Fibroblast of lung (primary cell): ENCODE measurements around the gene COQ4. TPM values are rescaled to one million over a fixed set of nuclear protein-coding genes. Genes with fewer than 3 reads are reported as not detected.

Experiments used
- DNase-seq, 2 donors: peaks; one replicate each; pipeline versions ENCODE4 v3.0.0 to v3.0.0-alpha.2; 2010; ENCODE audit warnings: low read depth in 2 of 2
- H2AFZ ChIP-seq: 2 replicates; pipeline ENCODE4 v1.5.1; 2012; ENCODE audit warnings: low read length, control low read depth, inconsistent platforms
- H3K27ac ChIP-seq: 2 replicates; pipeline ENCODE4 v1.5.1; 2011; ENCODE audit warnings: low read length, control low read depth; ENCODE audit not compliant: insufficient read depth
- H3K27me3 ChIP-seq: 2 replicates; pipeline ENCODE4 v1.5.1; 2011; ENCODE audit warnings: mild to moderate bottlenecking, low read length; ENCODE audit not compliant: control insufficient read depth, insufficient read depth
- H3K36me3 ChIP-seq: 2 replicates; pipeline ENCODE4 v1.5.1; 2011; ENCODE audit warnings: low read length; ENCODE audit not compliant: control insufficient read depth, insufficient read depth
- H3K4me1 ChIP-seq: 2 replicates; pipeline ENCODE4 v1.5.1; 2011; ENCODE audit warnings: low read length; ENCODE audit not compliant: control insufficient read depth, insufficient read depth; ENCODE audit errors: extremely low read depth
- H3K4me2 ChIP-seq: 2 replicates; pipeline ENCODE4 v1.5.1; 2011; ENCODE audit warnings: low read length, control low read depth; ENCODE audit not compliant: insufficient read depth; ENCODE audit errors: extremely low read depth
- H3K4me3 ChIP-seq, 4 experiments: fragments of 200-600 bp in 1 of 4; sonication (generic) in 1 of 4; replicated peaks in 1 of 4; 2 replicates each; pipeline ENCODE4 v1.5.1; 2011 to 2016; ENCODE audit warnings: low read length in 4 of 4, low read depth in 3 of 4, mild to moderate bottlenecking in 3 of 4, control low read depth in 2 of 4, inconsistent platforms in 1 of 4, mixed read lengths in 1 of 4; ENCODE audit not compliant: insufficient read depth in 1 of 4; ENCODE audit errors: control extremely low read depth in 1 of 4
- H3K79me2 ChIP-seq: 2 replicates; pipeline ENCODE4 v1.5.1; 2012; ENCODE audit warnings: mild to moderate bottlenecking, low read length, inconsistent platforms; ENCODE audit not compliant: control insufficient read depth, insufficient read depth
- H3K9ac ChIP-seq: 2 replicates; pipeline ENCODE4 v1.5.1; 2011; ENCODE audit warnings: mild to moderate bottlenecking, low read length, control low read depth; ENCODE audit not compliant: insufficient read depth
- H3K9me3 ChIP-seq: 2 replicates; pipeline ENCODE4 v1.5.1; 2012; ENCODE audit warnings: low read depth, low read length; ENCODE audit not compliant: control insufficient read depth, insufficient read depth
- H4K20me1 ChIP-seq: 2 replicates; pipeline ENCODE4 v1.5.1; 2011; ENCODE audit warnings: low read length; ENCODE audit not compliant: control insufficient read depth, insufficient read depth; ENCODE audit errors: extremely low read depth
- EZH2 ChIP-seq: IDR thresholded peaks from 2 replicates; pipeline ENCODE4 v1.5.1; 2012; ENCODE audit warnings: low read length, control low read depth, mild to moderate bottlenecking; ENCODE audit errors: missing control alignments
- polyA minus RNA-seq: library from RNA; depleted of rRNA, polyadenylated mRNA; stranded (reverse); fragments of >200 nt; gene quantifications from 2 replicates; pipeline ENCODE4 v1.2.3, GENCODE V29; 2011; ENCODE audit warnings: low replicate concordance
- polyA plus RNA-seq, 2 donors: library from polyadenylated mRNA; depleted of rRNA in 1 of 2; stranded (reverse) in 1 of 2; unstranded in 1 of 2; fragments of >200 nt; gene quantifications; 2 replicates each; pipeline ENCODE4 v1.2.1, GENCODE V29; 2011 to 2012; ENCODE audit warnings: missing spikeins in 1 of 2
- total RNA-seq: library from RNA; depleted of rRNA; stranded (reverse); fragments of >200 nt; gene quantifications from 2 replicates; pipeline ENCODE4 v1.2.1, GENCODE V29; 2014
- TF ChIP-seq, protein P1 (sequence below), 2 donors: IDR thresholded peaks in 1 of 2; conservative IDR thresholded peaks in 1 of 2; 1 replicate in 1 of 2; 2 replicates in 1 of 2; pipeline ENCODE4 v1.5.1; 2011 to 2012; ENCODE audit warnings: low read length in 2 of 2, control low read depth in 1 of 2, inconsistent platforms in 1 of 2, low read depth in 1 of 2, mild to moderate bottlenecking in 1 of 2

Gene COQ4
- total RNA-seq (11.2 and 12.6 TPM in 2 replicates), polyA plus RNA-seq (18.3 and 18.7 TPM in 2 replicates), polyA minus RNA-seq (33.6 and 39.6 TPM in 2 replicates)
- polyA plus RNA-seq (2012) = 25.1 and 27.4 TPM in 2 replicates

DNA sequence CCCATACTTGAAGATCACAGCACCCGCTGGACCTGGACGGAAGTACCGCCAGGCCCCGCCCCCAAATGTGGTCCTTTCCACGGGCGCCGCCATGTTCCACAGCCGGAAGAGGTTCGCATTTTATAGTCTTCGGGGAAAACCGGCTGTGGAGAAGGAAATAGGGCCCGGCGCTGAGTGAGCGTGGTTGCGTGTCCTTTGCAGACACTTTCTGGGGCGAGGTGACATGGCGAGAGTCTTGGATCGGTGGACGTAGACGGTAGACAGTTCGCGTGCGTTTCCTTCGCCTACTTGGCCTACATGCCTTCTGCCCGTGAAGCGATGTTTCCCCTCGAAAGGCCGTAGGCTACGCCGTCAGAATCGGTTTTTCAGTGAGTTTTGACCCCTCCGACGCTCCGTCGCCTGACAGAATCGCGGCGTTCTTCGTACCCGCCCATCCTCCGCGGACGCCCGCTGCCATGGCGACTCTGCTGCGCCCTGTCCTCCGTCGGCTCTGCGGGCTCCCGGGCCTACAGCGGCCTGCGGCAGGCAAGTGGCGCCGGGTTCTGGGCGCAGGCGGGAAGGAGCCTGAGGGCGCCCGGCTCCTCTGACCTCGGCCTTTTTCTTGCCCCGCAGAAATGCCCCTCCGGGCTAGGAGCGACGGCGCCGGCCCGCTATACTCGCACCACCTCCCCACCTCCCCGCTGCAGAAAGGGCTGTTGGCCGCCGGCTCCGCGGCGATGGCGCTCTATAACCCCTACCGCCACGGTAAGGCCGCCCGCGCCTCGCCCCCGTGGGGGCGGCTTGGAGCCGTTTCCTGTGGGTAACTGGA, at the start of gene COQ4, which contains the start of gene TRUB2:
TSS of gene COQ4 (plus strand) at position 436 of the 808 bp plus-strand sequence. CDS start at position 456, 20 bp downstream.
TSS of gene TRUB2 (minus strand) at position 44 of the 808 bp plus-strand sequence. CDS start at position 5, 39 bp downstream.
- H3K9ac ChIP-seq = peak within 1 kb of the TSS; percentile 63
- peak within 1 kb of the TSS; percentile 73 for H3K4me2 ChIP-seq
- H4K20me1 ChIP-seq = no peaks in the 10 kb centered on the region

DNA sequence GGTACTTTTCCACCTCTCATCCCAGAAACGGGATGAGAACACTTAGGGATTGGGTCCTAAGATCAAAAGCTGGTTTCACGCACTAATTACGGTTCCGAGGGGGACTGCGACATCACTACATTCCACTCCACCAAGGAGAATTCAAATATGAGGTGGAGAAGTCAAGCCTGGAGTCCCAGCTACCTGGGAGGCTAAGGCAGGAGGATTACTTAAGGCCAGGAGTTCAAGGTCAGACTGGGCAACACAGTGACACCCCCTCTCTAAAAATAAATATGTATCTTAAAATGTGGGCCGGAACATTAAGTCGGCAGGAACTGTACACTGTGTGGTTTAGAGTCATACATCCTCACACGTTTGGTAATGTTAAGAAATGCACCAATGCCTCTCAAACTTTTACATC, 48.4 kb upstream of the COQ4 start:
- no peaks in the 10 kb centered on the region for H3K27me3 ChIP-seq
- peaks cover 18% of the 10 kb centered on the region for H3K36me3 ChIP-seq
- peaks cover 4% of the 10 kb centered on the region for H3K4me1 ChIP-seq
- no peaks in the 10 kb centered on the region for H3K9me3 ChIP-seq
- H3K27ac ChIP-seq = no peak overlapping the region
- H3K79me2 ChIP-seq = peaks cover 31% of the 10 kb centered on the region
- DNase-seq = no peak
- H3K4me3 ChIP-seq = peak overlapping the region; percentile 78 to 99 (median 97)
- H4K20me1 ChIP-seq = no peaks in the 10 kb centered on the region
- no peak overlapping the region for H2AFZ ChIP-seq
- H3K9ac ChIP-seq = no peak overlapping the region
- H3K4me2 ChIP-seq = peak overlapping the region; percentile 89
- TF ChIP-seq, protein P1, sequence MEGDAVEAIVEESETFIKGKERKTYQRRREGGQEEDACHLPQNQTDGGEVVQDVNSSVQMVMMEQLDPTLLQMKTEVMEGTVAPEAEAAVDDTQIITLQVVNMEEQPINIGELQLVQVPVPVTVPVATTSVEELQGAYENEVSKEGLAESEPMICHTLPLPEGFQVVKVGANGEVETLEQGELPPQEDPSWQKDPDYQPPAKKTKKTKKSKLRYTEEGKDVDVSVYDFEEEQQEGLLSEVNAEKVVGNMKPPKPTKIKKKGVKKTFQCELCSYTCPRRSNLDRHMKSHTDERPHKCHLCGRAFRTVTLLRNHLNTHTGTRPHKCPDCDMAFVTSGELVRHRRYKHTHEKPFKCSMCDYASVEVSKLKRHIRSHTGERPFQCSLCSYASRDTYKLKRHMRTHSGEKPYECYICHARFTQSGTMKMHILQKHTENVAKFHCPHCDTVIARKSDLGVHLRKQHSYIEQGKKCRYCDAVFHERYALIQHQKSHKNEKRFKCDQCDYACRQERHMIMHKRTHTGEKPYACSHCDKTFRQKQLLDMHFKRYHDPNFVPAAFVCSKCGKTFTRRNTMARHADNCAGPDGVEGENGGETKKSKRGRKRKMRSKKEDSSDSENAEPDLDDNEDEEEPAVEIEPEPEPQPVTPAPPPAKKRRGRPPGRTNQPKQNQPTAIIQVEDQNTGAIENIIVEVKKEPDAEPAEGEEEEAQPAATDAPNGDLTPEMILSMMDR (conservative IDR thresholded peaks at IDR 0.05 in 1 of 2, IDR thresholded peaks at IDR 0.05 in 1 of 2; ENCODE audit: low read depth in 1 of 2, low read length in 2 of 2) = no peak
- no peak for TF ChIP-seq EZH2

More for the DNA sequence above, at the start of gene COQ4, which contains the start of gene TRUB2:
- TF ChIP-seq, protein P1 (conservative IDR thresholded peaks at IDR 0.05 in 1 of 2, IDR thresholded peaks at IDR 0.05 in 1 of 2; ENCODE audit: low read depth in 1 of 2, low read length in 2 of 2) = no peak
- TF ChIP-seq EZH2 = no peak
- H3K4me1 ChIP-seq = peaks cover 9% of the 10 kb centered on the region
- H3K4me3 ChIP-seq = peak within 1 kb of the TSS; percentile 82 to 89 (median 88)
- no peaks in the 10 kb centered on the region for H3K9me3 ChIP-seq
- peak; percentile 94 to 96 for DNase-seq
- peaks cover 8% of the 10 kb centered on the region for H3K36me3 ChIP-seq
- peak within 1 kb of the TSS; percentile 81 for H3K27ac ChIP-seq
- peak within 1 kb of the TSS; percentile 94 for H2AFZ ChIP-seq
- peaks cover 29% of the 10 kb centered on the region for H3K79me2 ChIP-seq
- no peaks in the 10 kb centered on the region for H3K27me3 ChIP-seq
